CD4-positive, alpha-beta memory T cell (primary cell): ENCODE results near the gene RAC3. TPM values are rescaled to one million over a fixed set of nuclear protein-coding genes. Genes with fewer than 3 reads are reported as not detected.

Experiments
- CTCF ChIA-PET: fragments of 350-600 bp; sonication (Branson Sonifier 250); formaldehyde crosslinking; loops from one replicate; lab custom pipeline; 2021; ENCODE audit warnings: inconsistent platforms; ENCODE audit not compliant: partially characterized antibody; lab: Charles Lee
- POLR2A ChIA-PET: fragments of 350-600 bp; sonication (Branson Sonifier 250); formaldehyde crosslinking; loops from one replicate; lab custom pipeline; 2021; ENCODE audit not compliant: partially characterized antibody; lab: Charles Lee
- DNase-seq, 5 donors: peaks; one replicate each; pipeline versions ENCODE4 v3.0.0 to v3.0.0-alpha.2; 2020 to 2022; ENCODE audit warnings: mixed read lengths in 1 of 5
- H3K27ac ChIP-seq: one replicate; pipeline ENCODE4 v1.7.0; 2013; ENCODE audit warnings: low read depth, low read length
- H3K27me3 ChIP-seq: 2 replicates; pipeline ENCODE4 v1.7.0; 2013; ENCODE audit warnings: mild to moderate bottlenecking, low read length, moderate library complexity; ENCODE audit not compliant: insufficient read depth
- H3K36me3 ChIP-seq: 2 replicates; pipeline ENCODE4 v1.7.0; 2013; ENCODE audit warnings: mild to moderate bottlenecking, low read length, moderate library complexity; ENCODE audit not compliant: insufficient read depth
- H3K4me1 ChIP-seq: 2 replicates; pipeline ENCODE4 v1.7.0; 2013; ENCODE audit warnings: mild to moderate bottlenecking, low read length, moderate library complexity; ENCODE audit not compliant: insufficient read depth
- H3K4me3 ChIP-seq, 2 donors: one replicate each; pipeline ENCODE4 v1.7.0; 2013; ENCODE audit warnings: low read length in 2 of 2, mild to moderate bottlenecking in 1 of 2
- H3K9me3 ChIP-seq, 2 donors: one replicate each; pipeline ENCODE4 v1.7.0; 2013; ENCODE audit warnings: low read length in 2 of 2, control low read depth in 1 of 2; ENCODE audit not compliant: control insufficient read depth in 1 of 2
- H3K27ac Mint-ChIP-seq, 7 donors: one replicate each; pipeline ENCODE4 v1.8.0; 2020 to 2021; ENCODE audit warnings: mixed read lengths in 7 of 7, mild to moderate bottlenecking in 6 of 7, inconsistent platforms in 3 of 7, moderate library complexity in 3 of 7
- H3K27me3 Mint-ChIP-seq, 2 donors: one replicate each; pipeline ENCODE4 v1.8.0; 2020 to 2021; ENCODE audit warnings: mixed read lengths in 2 of 2
- H3K36me3 Mint-ChIP-seq, 2 donors: one replicate each; pipeline ENCODE4 v1.8.0; 2020 to 2021; ENCODE audit warnings: mixed read lengths in 2 of 2, inconsistent platforms in 1 of 2, mild to moderate bottlenecking in 1 of 2
- H3K4me1 Mint-ChIP-seq, 4 donors: one replicate each; pipeline ENCODE4 v1.8.0; 2020 to 2021; ENCODE audit warnings: mixed read lengths in 4 of 4, mild to moderate bottlenecking in 1 of 4
- H3K4me3 Mint-ChIP-seq, 8 donors: one replicate each; pipeline ENCODE4 v1.8.0; 2020 to 2021; ENCODE audit warnings: mixed read lengths in 8 of 8, mild to moderate bottlenecking in 7 of 8, moderate library complexity in 6 of 8, inconsistent platforms in 3 of 8
- H3K9me3 Mint-ChIP-seq, 8 donors: one replicate each; pipeline ENCODE4 v1.8.0; 2020 to 2021; ENCODE audit warnings: mixed read lengths in 8 of 8, mild to moderate bottlenecking in 5 of 8, inconsistent platforms in 3 of 8, moderate library complexity in 1 of 8
- intact Hi-C: fragments of 100-400 bp; cut with micrococcal nuclease; formaldehyde crosslinking; loops from one replicate; pipeline ENCODE4 v1.15.1; 2023
- polyA plus RNA-seq, 2 donors: library from polyadenylated mRNA; unstranded; fragments of 300-500 nt; fragmentation: Illumina TruSeq; gene quantifications; one replicate each; pipeline ENCODE4 v1.2.3, GENCODE V29; 2021
- total RNA-seq, 2 experiments: library from RNA; stranded (reverse); gene quantifications; one replicate each; pipeline ENCODE4 v1.2.3, GENCODE V29; 2021

RAC3 gene
- total and polyA plus RNA-seq, 4 experiments from 2014 or later, result 0.44 to 2.3 (median 0.86) TPM; not detected in 1

- Mint-ChIP-seq H3K27me3 (no peaks in the 10 kb centered on the region), H3K36me3 (peaks cover 0 to 3% of the 10 kb centered on the region in 2 donors), H3K9me3 (no peaks in the 10 kb centered on the region), H3K4me1 (peaks cover 8 to 32% (median 18%) of the 10 kb centered on the region in 4 donors), H3K4me3 (peak overlapping the region in 2 of 8 donors; percentile 6 to 15), H3K27ac (no peak overlapping the region)
- intact Hi-C loops, result no loop called here
- Histone ChIP-seq H3K4me3 (no peak overlapping the region), H3K27ac (no peak overlapping the region), H3K4me1 (peaks cover 34% of the 10 kb centered on the region), H3K9me3 (no peaks in the 10 kb centered on the region), H3K36me3 (no peaks in the 10 kb centered on the region), H3K27me3 (no peaks in the 10 kb centered on the region)
- POLR2A ChIA-PET, result interaction anchor here (0.6 to 1.3 kb wide), 2 partner anchors 13 to 73 kb away, joined by 3 to 5 read pairs; no protein-coding TSS in a partner anchor
- DNase-seq, result no peak
- CTCF ChIA-PET, result interaction anchor here (1.0 to 2.6 kb wide), 3 partner anchors 12 to 296 kb away, joined by 3 to 9 read pairs (median 3); partner anchors contain the start of gene DCXR
Observed at GRCh38 chr17:82025401-82026107, 5.9 kb upstream of the RAC3 start.

GRCh38 chr17:82028246-82028645, 3.2 kb upstream of the RAC3 start:
- intact Hi-C loops, result no loop called here
- Histone ChIP-seq H3K27ac (no peak overlapping the region), H3K4me1 (peaks cover 21% of the 10 kb centered on the region), H3K4me3 (no peak overlapping the region), H3K36me3 (no peaks in the 10 kb centered on the region), H3K9me3 (no peaks in the 10 kb centered on the region), H3K27me3 (no peaks in the 10 kb centered on the region)
- ChIA-PET CTCF (interaction anchor here (1.2 to 2.1 kb wide), 2 partner anchors 9 to 208 kb away, joined by 5 to 7 read pairs; partner anchors contain the start of gene DCXR), POLR2A (interaction anchor here (0.7 to 1.6 kb wide), 3 partner anchors 23 to 126 kb away, joined by 3 to 5 read pairs (median 3); partner anchors contain the start of gene DUS1L)
- Mint-ChIP-seq H3K9me3 (no peaks in the 10 kb centered on the region), H3K27ac (no peak overlapping the region), H3K4me3 (no peak overlapping the region), H3K27me3 (no peaks in the 10 kb centered on the region), H3K36me3 (no peaks in the 10 kb centered on the region), H3K4me1 (peaks cover 4 to 15% (median 6%) of the 10 kb centered on the region in 4 donors)
- DNase-seq, result no peak

GRCh38 chr17:82028966-82029365, 2.5 kb upstream of the RAC3 start:
- DNase-seq, result no peak
- POLR2A ChIA-PET, result interaction anchor here (0.9 to 3.2 kb wide), 7 partner anchors 22 to 123 kb away, joined by 3 to 28 read pairs (median 3); partner anchors contain the start of genes DUS1L and FASN
- no peaks in the 10 kb centered on the region for H3K36me3 Mint-ChIP-seq
- H3K4me3 Mint-ChIP-seq, result no peak overlapping the region
- CTCF ChIA-PET, result interaction anchor here (1.2 to 4.1 kb wide), 7 partner anchors 9 to 293 kb away, joined by 5 to 70 read pairs (median 9); partner anchors contain the start of gene DCXR
- no peaks in the 10 kb centered on the region for H3K27me3 Mint-ChIP-seq
- no peaks in the 10 kb centered on the region for H3K9me3 Mint-ChIP-seq
- H3K27ac Mint-ChIP-seq, result no peak overlapping the region
- peaks cover 16% of the 10 kb centered on the region for H3K4me1 ChIP-seq
- H3K36me3 ChIP-seq, result no peaks in the 10 kb centered on the region
- peaks cover 4 to 11% (median 5%) of the 10 kb centered on the region in 4 donors for H3K4me1 Mint-ChIP-seq
- no peaks in the 10 kb centered on the region for H3K9me3 ChIP-seq
- H3K4me3 ChIP-seq, result no peak overlapping the region
- intact Hi-C loops, result no loop called here
- no peak overlapping the region for H3K27ac ChIP-seq
- H3K27me3 ChIP-seq, result no peaks in the 10 kb centered on the region

- intact Hi-C loops, result no loop called here
- H3K27ac Mint-ChIP-seq, result peak overlapping the region in 2 of 7 donors; percentile 64 to 81
- no peak for DNase-seq
- CTCF ChIA-PET, result interaction anchor here (1.0 to 4.1 kb wide), 16 partner anchors 8 to 292 kb away, joined by 4 to 70 read pairs (median 7); partner anchors contain the start of gene CENPX
- H3K4me3 Mint-ChIP-seq, result peak overlapping the region in 4 of 8 donors; percentile 39 to 60 (median 54)
- Histone ChIP-seq H3K4me1 (peaks cover 12% of the 10 kb centered on the region), H3K27me3 (no peaks in the 10 kb centered on the region), H3K9me3 (no peaks in the 10 kb centered on the region), H3K36me3 (no peaks in the 10 kb centered on the region), H3K27ac (no peak overlapping the region), H3K4me3 (no peak overlapping the region)
- peaks cover 3 to 8% (median 5%) of the 10 kb centered on the region in 4 donors for H3K4me1 Mint-ChIP-seq
- no peaks in the 10 kb centered on the region for H3K27me3 Mint-ChIP-seq
- H3K9me3 Mint-ChIP-seq, result no peaks in the 10 kb centered on the region
- no peaks in the 10 kb centered on the region for H3K36me3 Mint-ChIP-seq
- POLR2A ChIA-PET, result interaction anchor here (0.9 to 3.2 kb wide), 12 partner anchors 8 to 200 kb away, joined by 3 to 28 read pairs (median 6); partner anchors contain the start of genes CENPX, DUS1L, FASN and SLC16A3
Observed at GRCh38 chr17:82029391-82029790, 2.1 kb upstream of the RAC3 start.

- peaks cover 12% of the 10 kb centered on the region for H3K4me1 ChIP-seq
- peak overlapping the region in 1 of 8 donors; percentile 85 for H3K4me3 Mint-ChIP-seq
- H3K27ac ChIP-seq, result no peak overlapping the region
- intact Hi-C loops, result loop anchor here (1.0 to 10.0 kb wide), 4 partner anchors 124 to 521 kb away; partner anchors contain the start of genes HEXD and OGFOD3
- DNase-seq, result no peak
- no peak overlapping the region for H3K4me3 ChIP-seq
- H3K36me3 Mint-ChIP-seq, result peaks cover 0 to under 1% of the 10 kb centered on the region in 2 donors
- H3K36me3 ChIP-seq, result no peaks in the 10 kb centered on the region
- no peaks in the 10 kb centered on the region for H3K9me3 ChIP-seq
- no peak overlapping the region for H3K27ac Mint-ChIP-seq
- ChIA-PET CTCF (interaction anchor here (0.8 to 4.1 kb wide), 26 partner anchors 9 to 292 kb away, joined by 3 to 70 read pairs (median 5); partner anchors contain the start of gene CENPX), POLR2A (interaction anchor here (0.7 to 3.2 kb wide), 20 partner anchors 8 to 489 kb away, joined by 3 to 28 read pairs (median 5); partner anchors contain the start of genes CENPX, DUS1L, FASN and GPS1)
- no peaks in the 10 kb centered on the region for H3K27me3 Mint-ChIP-seq
- peaks cover 3 to 10% (median 6%) of the 10 kb centered on the region in 4 donors for H3K4me1 Mint-ChIP-seq
- no peaks in the 10 kb centered on the region for H3K9me3 Mint-ChIP-seq
- no peaks in the 10 kb centered on the region for H3K27me3 ChIP-seq
Observed at GRCh38 chr17:82029990-82030469, 1.4 kb upstream of the RAC3 start.

- Histone ChIP-seq H3K27me3 (no peaks in the 10 kb centered on the region), H3K4me3 (peak overlapping the region in 1 of 2 donors; percentile 46), H3K9me3 (no peaks in the 10 kb centered on the region), H3K27ac (no peak overlapping the region), H3K4me1 (peaks cover 13% of the 10 kb centered on the region), H3K36me3 (no peaks in the 10 kb centered on the region)
- H3K27me3 Mint-ChIP-seq, result no peaks in the 10 kb centered on the region
- H3K4me1 Mint-ChIP-seq, result peaks cover 5 to 14% (median 10%) of the 10 kb centered on the region in 4 donors
- peak; percentile 78 to 88 (median 85) for DNase-seq
- intact Hi-C loops, result loop anchor here (1.0 to 10.0 kb wide), 4 partner anchors 124 to 520 kb away; partner anchors contain the start of genes HEXD and OGFOD3
- ChIA-PET POLR2A (interaction anchor here (0.7 to 3.2 kb wide), 20 partner anchors 9 to 488 kb away, joined by 3 to 28 read pairs (median 6); partner anchors contain the start of genes CENPX, DUS1L, FASN and GPS1), CTCF (interaction anchor here (0.6 to 4.1 kb wide), 28 partner anchors 9 to 291 kb away, joined by 3 to 70 read pairs (median 5); partner anchors contain the start of gene CENPX)
- peak overlapping the region in 6 of 7 donors; percentile 48 to 91 (median 76) for H3K27ac Mint-ChIP-seq
- no peaks in the 10 kb centered on the region for H3K9me3 Mint-ChIP-seq
- peak overlapping the region; percentile 79 to 89 (median 86) for H3K4me3 Mint-ChIP-seq
- H3K36me3 Mint-ChIP-seq, result peaks cover 0 to 5% of the 10 kb centered on the region in 2 donors
Observed at GRCh38 chr17:82030470-82031302, 792 bp upstream of the RAC3 start.
